Caki2 (cell line): ENCODE results near the gene SNX12. TPM values are rescaled to one million over a fixed set of nuclear protein-coding genes. Genes with fewer than 3 reads are reported as not detected.
"Not testable (repeated sequence)": the region's sequence is repeated elsewhere in the genome, so short reads cannot be mapped to it uniquely, and the experiment has no call there.

Experiments used
- DNase-seq: peaks from one replicate; pipeline ENCODE4 v3.0.0-alpha.2; 2015; ENCODE audit warnings: low read depth
- in situ Hi-C: cut with HindIII; loops from 2 replicates; pipeline ENCODE4 v1.10.0; 2016; ENCODE audit warnings: low sequenced_read_pairs, low pct_unique_long_range_greater_than_20kb, mixed read lengths
- total RNA-seq: library from RNA; depleted of rRNA; stranded (reverse); fragments of >200 nt; shearing (Covaris generic); gene quantifications from 2 replicates; pipeline ENCODE4 v1.2.3, GENCODE V29; 2014; ENCODE audit warnings: low replicate concordance

SNX12 gene
- total RNA-seq, 1 experiment from 2014 or later = 65.7 TPM

DNA sequence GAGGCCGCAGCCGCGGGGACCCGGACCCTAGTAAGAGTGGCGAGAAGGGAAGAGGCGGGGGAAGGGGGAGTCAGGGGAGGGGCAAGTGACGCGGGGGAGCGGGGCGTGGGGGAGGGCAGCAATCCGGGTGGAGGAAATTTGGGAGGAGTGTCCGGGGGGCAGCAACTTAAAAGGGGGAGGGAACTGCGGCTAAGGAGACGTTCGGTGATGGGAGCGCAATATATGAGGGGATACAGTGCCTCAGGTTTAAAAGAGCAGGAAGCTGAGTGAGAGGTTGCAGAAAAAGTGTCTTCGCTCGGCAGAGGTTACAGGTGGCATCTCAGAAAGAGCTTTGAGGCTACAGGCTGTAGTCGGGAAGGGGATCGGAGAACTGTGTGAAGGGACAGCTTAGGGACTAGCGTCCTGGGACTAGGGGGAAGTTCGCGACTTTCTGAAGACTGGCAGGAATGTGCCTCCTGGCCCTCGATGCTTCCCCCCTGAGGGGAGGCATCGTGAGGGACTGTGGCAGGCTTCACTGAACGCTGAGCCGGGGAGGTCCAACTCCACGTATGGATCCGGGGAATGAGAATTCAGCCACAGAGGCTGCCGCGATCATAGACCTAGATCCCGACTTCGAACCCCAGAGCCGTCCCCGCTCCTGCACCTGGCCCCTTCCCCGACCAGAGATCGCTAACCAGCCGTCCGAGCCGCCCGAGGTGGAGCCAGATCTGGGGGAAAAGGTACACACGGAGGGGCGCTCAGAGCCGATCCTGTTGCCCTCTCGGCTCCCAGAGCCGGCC, 28.0 kb upstream of the SNX12 start:
- in situ Hi-C loops = no loop called here
- peak; percentile 9 for DNase-seq

DNA sequence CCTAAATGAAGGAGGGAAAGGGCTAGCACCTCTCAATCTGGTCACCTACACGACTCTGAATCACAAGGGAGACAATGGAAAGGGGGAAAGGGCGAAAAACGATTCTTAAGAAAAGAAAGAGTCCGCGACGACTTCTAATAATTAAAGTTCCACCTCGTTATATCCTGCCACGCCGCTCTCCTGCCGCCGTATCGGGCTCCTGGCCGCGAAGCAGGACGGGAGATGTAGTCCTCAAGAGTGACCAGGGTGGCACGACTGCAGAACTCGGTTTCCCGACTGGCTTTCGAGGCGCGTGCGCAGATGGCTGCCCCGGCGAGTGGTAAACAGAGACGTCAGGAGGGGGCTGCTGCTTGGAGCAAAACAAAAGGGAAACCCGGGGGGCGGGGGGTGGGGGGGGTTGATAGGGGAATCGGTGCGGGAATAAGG, 27.4 kb upstream of the SNX12 start, which contains the start of gene FOXO4:
TSS of gene FOXO4 (plus strand) at position 297 of the 426 bp plus-strand sequence. CDS start 678 bp downstream, outside the sequence.
- peak; percentile 50 for DNase-seq
- in situ Hi-C loops = no loop called here

DNA sequence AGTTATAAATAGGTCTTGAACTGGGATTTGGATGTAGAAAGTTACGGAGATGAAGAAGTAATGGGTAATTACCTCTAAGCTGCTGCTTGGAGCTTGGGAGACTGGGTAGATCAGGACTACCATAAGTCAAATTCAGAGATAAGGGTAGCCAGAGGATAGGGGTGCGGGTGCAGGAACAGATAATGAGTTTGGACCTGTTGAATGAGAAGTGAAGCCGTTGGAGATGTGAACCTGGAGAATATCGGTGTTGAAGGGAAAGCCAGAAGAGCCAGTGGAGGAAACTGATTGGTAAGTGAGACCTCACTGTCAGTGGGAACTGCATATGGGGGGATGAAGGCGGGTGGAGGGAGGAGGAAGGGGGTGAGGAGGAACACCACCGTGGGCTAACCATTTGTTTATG, 26.9 kb upstream of the SNX12 start:
- in situ Hi-C loops = no loop called here

DNA sequence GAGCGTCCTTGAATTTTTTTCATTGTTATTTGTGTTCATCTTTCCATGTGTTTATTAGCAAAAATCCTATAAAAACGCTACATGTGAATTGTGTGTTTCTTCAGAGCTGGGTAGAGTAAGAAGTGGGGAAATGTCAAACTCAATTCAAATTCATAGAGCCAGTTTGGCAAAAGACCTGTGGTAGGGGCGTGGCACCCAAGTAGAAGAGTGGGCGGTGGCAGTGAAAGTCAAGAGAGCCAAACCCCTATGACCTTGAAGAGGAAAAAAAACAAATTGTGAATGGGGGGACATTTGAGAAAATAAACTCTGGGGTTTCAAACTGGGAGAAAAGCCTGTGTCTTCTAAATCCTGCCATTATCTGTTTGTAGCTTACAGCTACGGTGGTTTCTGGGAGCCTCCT, 23.1 kb upstream of the SNX12 start:
- in situ Hi-C loops = no loop called here
- no peak for DNase-seq

More for the DNA sequence above, 26.9 kb upstream of the SNX12 start:
- no peak for DNase-seq

DNA sequence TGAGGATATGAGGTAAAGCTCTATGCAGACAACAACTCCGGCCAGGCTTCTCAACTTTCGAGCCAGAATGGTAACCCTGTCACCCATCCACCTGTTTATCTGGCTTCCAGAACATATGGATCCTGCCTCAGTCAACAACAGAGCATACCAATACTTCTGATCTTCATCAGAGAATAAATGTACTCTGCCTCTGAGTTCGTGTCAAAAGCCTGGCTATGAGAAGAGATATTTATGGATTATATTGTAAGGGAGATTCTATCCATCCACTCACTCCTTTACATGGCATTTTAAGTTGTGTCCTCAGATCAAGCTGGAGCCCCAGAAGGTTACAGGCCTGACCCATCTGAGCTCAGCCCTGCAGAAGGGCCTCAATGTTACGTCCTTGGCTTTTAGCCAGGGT, 17.8 kb upstream of the SNX12 start:
- no peak for DNase-seq

DNA sequence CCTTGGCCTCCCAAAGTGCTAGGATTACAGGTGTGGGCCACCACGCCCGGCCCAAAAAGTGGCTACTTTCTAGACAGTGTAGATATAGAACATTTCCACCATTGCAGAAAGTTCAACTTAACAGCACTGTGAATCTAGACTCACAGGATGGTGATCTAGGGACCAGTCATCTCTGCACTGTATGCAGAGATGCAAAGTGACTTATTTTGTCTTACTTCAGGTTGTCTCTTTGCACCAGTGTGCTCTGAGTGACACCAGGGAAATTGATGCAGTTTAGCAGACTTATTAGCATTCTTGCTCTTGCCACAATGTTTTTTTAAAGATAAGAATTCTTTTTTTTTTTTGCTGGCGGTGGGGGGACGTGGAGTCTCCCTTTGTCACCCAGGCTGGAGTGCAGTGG, 14.7 kb upstream of the SNX12 start:
- in situ Hi-C loops = no loop called here
- no peak for DNase-seq

More for the DNA sequence above, 17.8 kb upstream of the SNX12 start:
- in situ Hi-C loops = no loop called here

DNA sequence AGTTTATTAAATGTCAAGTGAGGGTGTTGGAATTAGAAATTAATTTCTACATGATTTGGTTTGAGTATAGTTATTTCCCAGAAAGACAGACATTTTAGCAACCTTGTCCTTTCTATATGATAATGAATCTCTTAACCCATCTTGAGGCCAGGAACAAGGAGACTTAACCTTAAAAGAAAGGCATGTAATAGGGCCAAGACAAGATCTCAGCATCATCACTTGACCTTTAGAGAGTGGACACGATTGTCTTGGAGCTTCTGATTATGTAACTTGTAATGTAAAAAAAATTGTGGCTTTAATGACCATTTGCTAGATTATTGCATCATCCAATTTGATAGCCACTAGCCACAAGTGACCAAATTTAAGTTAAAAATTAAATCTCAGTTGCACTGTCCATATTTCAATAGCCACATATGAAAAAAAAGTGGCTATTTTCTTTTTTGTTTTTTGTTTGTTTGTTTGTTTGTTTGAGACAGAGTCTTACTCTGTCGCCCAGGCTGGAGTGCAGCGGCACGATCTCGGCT, 14.1 kb upstream of the SNX12 start:
- no peak for DNase-seq
- in situ Hi-C loops = no loop called here

DNA sequence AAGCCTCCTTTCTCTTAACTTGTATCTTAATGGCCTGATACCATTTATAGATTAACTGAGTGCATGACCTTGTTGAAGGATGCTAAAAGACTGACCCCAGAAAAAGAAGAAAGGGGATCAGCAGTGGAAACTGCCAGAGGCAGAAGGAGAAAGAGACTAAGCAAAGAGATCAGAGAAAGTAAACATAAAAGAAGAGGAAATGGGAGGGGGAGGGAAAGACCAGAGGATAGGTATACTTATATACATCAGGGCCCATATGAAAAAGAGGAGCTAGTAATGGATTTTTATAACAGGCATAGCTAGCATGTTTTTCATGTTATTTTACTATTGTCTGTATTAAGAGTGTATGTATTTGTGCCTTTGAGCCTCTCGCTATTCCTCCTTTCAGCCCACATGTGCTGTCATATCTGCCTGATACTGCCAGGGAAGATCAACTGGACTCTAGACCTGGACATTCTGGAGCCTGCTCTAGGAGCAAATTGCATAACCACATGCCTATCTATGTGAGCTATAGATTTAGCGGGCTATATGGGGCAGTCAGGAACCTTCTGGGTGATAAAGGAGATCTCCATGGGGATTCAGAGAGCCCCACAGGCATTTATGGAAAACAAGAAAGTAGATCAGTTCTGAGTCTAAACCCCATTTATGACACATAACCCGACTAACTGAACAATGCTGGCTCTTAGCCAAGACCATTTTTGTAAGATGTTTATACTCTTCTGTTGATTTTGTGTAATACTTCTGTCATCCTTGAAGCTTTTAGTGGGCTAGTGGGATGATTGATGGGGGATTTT, 13.4 kb upstream of the SNX12 start:
- in situ Hi-C loops = no loop called here
- DNase-seq = no peak

DNA sequence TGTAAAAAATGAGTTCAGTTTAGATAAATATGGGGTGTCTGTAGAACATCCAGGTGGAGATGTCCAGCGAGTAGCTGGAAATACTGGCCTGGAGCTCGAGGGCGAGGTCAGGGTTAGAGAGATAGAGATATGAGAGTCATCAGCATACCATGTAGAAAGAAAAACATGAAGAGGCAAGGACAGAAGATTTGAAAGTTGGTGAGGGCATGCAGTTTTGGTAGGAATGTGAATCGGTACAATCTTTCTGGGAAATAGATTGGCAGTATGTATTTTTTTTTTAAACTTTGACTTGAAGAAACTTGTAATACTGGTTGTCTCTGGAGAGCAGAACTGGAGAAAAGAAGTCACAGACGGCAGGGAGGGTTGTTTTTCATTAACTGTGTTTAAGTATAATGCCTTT, 2.4 kb upstream of the SNX12 start:
- in situ Hi-C loops = no loop called here

DNA sequence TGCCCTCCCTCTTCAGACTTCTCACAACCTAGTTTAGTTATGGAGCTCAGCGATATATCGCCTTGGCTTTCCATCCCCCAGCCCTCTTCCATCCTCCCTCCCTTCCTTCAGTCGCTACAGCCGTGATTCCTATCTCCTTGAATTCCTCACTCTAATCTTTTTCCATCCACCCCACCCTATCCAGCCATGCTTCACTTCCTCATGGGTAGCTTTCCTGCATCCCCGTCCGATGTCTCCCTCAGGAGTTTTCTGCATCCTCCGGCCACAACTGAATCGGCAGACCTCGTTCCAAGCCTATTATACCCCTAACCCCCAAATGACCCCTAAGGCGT, 456 bp downstream of the SNX12 start:
- no peak for DNase-seq
- in situ Hi-C loops = no loop called here

More for the DNA sequence above, 2.4 kb upstream of the SNX12 start:
- DNase-seq = no peak

DNA sequence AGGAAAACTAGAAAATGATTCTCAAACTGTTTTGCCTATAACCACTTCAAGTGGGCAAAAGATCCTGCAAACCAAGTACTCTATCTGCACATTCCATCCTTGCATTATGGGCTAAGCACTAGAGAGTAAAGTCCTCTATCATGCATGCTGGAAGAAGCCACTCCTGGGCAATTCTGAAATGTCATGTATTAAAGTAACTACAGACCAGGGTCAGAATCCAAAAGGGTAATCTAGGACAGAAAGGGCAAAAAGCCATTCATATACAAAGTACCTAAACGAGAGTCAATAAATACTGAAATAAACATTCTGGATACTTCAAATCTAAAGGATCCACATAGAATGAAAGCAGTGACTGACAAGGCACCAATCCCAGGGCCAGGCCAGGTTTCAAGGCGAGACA, 1.0 kb downstream of the SNX12 start:
- DNase-seq = no peak
- in situ Hi-C loops = no loop called here

DNA sequence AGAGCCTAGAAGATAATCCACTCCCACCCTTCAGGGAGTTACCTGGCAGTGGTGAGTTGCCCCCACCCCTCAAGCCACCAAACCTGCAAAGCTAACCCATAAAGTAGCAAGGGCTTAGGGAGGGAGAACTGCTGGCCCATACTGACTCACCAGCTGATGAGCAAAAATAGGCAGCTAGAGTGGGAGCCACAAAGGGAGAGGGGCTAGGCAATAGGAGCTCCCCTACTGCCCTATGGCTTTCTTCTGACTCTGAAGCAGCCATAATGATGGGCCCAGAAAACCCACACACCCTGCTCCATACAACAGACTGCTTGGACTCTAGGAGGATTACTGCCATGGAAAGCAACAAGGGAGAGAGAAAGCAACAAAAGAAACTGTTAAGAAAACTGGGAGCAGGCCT, 8.0 kb downstream of the SNX12 start:
- DNase-seq = no peak
- in situ Hi-C loops = no loop called here

DNA sequence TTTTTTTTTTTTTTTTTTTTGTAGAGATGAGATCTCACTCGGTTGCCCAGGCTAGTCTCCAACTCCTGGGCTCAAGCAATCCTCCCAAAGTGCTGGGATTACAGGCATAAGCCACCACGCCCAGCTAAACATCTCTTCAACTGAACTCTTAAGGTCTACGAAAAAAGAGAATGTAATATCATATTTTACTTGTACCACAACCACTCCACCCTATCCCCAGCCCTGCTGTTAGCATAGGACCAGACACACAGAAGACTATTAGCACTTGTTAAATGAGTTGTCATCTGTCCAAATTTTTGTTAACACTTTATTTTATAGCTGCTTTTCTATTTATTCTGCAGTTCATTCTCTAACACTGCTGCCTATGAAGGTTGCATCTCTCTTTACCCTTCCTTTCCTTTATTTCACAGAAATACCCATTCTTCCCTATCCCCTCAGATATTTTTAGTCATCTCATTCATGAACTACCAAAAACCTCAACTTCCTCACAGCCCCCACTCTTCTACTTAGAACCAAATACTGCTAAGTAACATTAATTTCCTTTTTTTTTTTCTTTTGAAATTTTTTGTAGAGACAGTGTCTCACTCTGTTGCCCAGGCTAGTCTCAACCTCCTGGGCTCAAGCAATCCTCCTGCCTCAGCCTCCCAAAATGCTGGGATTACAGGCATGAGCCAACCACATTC, 10.1 kb downstream of the SNX12 start:
- DNase-seq = no peak
- in situ Hi-C loops = no loop called here

DNA sequence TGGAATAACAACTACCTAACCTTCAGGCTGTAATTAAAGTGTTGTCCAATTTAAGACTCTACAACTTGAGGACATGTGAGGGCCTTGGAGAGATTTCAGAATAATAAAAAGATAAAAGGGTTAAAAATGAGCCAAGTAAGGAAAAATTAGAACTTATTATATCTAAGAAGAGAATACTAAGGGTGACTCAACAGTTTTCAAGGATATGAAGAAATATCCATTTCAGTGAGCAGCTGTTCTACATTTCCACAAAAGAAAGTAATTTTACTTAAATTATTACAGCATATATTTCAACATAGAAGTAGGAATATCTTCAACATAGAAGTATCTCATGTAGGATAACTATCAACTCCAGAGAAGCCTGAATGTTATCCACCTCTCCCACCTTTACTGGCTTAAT, 11.3 kb downstream of the SNX12 start:
- no peak for DNase-seq
- in situ Hi-C loops = no loop called here

DNA sequence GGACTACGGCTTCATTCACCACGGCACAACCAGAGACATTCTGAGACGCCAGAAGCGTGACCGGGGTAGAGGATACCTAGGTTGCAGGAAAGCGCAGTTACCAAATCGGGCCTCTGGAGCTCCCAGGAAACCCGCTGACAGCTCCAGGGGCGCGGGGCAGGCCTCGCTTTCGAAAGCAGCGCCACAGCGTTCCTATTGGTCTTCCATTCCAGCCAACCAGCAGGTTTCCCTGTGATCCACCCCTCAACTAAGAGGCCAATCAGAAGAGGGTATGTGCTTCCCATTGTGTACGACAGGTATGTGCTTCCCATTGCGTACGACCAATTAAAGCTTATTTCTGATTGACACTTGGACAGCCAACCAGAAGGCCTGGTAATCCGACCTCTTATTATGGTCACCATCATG, 14.9 kb downstream of the SNX12 start:
- DNase-seq = no peak
- in situ Hi-C loops = no loop called here

DNA sequence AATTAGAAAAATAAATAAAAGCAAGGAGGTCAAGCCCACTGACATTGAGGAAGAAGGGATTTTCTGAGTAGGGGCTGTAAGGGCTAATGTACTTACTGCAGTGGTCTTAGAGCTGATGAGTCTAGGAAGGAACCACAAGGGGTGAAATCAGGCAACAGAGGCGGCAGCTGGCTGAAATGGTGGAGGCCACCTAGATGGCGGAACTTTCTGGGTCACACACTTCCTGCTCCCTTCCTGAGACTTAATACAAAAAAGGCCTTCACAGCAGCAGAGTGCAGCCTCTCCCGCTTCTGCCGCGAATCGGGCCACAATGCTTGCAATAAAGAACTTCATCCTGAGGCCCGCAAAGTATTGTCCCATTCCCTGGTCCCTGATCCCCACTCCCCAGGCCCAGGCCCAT, 15.4 kb downstream of the SNX12 start:
- DNase-seq = no peak
- in situ Hi-C loops = no loop called here

DNA sequence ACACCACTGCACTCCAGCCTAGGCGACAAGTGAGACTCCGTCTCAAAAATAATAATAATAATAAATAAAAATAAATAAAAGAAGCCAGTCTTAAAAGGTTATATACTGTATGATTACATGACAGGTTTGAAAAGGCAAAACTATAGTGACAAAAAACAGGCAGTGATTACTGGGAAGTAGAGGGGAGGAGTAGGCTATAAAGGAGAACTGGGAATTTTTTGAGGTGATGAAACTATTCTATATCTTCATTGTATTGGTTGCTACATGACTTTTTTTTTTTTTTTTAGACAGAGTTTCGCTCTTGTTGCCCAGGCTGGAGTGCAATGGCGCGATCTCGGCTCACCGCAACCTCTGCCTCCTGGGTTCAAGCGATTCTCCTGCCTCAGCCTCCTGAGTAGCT, 20.2 kb downstream of the SNX12 start:
- DNase-seq, in situ Hi-C loops: not testable (repeated sequence)

DNA sequence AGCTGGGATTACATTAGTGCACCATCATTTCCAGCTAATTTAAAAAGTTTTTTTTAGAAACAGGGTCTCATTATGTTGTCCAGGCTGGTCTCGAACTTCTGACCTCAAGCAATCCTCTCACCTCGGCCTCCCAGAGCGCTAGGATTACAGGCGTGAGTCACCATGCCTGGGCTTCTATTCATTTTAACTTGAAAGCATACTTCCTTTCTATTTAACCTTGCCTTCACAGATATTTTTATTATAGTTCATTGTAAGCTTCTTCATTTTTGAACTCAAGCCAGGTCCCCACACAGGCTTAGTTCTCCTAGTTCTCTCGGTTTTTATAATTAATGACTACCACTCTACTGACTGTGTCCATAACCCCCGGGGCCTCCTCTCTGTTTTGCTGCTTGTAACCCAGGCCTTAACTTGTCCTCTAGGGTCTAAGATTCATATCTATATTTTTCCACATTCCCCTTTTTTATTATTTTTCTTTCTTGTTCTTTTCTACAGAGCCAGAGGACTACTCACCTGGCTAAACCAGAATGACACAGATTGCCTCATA, 50.7 kb downstream of the SNX12 start:
- in situ Hi-C loops = no loop called here

More for the DNA sequence above, 50.7 kb downstream of the SNX12 start:
- DNase-seq = no peak
